ENCODE results near the gene SPDYC.
"Not testable (repeated sequence)": the region's sequence is repeated elsewhere in the genome, so short reads cannot be mapped to it uniquely, and the experiment has no call there.

SPDYC gene

DNA sequence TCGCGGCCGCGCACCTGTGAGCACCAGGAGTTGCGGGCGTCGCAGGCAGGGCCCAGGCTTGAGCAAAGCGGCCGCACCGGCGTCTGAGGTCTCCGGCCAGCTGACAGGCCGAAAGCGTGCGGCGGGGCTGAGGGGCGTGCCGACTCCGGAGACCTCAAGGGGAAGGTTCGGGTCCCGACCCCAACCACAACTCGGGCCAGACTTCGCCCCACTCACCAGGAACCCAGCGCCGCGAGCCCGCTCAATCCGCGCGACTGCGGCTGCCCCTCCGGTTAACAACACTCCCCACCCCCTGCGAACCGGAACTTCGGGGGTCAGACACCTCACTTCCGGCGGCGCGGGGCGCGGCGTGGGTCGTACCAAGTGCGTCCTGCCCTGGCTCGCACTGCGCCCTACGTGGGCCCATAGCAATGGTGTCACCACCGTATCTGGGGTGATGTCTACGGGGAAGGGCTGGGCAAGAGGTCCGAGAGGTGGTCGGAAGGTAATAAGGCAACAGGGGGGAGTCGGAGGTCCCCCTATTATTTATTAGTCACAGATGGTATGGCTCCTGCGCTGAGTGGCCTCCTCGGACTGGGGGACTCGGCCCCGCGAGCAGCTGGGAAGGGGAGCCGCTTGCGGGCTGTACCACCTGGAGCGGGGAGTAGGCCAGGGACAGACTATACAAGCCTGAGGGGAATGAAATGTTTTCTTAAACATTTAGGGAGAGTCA, 35.6 kb upstream of the SPDYC start, which contains the start of gene SYVN1:
TSS of gene SYVN1 (minus strand) at position 280 of the 712 bp plus-strand sequence. CDS start 918 bp downstream, outside the sequence.
- ATAC-seq, result peak; percentile 82 to 87

DNA sequence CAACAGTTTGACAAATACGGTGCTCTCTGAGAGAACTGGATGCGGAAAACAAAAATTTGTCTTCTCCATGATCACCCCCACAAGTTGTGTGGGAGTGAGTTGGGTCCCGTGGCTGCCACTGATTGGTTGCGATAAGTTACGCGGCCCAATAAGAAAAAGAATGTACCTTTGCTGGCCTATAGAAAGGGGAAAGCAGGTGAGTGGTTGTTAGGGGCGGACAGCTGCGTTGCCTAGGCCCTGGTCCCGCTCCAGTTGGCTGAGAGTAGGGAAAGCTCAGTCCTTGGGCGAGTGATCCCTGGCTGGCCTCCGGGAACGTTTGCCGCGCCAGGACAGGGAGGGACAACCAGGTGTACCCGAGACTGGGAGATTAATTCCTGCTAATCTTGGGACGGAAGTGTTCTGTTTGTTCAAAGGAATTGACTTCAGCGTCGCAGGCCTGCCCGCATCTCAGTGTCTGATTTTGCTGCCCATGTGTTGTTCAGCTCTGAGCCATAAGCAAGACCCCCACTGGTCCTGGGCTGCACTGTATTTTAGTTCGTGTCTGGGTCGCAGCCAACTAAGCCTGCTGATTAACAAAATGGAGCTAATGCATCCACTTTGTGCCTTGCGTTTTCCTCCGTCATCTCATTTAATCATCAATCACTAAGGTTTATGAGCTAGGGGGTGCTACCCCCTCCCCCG, 34.9 kb upstream of the SPDYC start:
- peak; percentile 87 to 90 for ATAC-seq

DNA sequence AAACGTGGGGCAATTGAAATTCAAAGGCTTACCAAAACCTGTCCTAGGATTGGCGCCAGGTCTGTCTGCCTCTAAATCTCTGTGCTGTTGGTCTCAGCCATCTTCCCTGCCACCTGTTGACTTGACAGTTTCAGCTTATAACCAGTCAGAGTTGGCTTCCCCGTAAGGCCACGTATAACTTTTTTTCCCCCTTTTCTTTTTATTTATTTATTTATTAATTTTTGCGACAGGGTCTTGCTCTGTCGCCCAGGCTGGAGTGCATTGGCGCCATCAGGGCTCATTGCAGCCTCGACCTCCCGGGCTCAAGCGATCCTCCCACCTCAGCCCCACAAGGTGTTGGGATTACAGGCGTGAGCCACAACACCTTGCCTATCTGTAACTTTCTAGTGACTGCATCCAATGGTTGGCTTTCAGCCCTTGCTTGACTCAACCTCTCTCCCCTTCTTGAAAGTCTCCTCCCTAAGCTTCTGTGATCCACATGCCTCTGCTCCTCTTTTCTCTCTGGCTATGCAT, 34.3 kb upstream of the SPDYC start:
- ATAC-seq, result no peak

DNA sequence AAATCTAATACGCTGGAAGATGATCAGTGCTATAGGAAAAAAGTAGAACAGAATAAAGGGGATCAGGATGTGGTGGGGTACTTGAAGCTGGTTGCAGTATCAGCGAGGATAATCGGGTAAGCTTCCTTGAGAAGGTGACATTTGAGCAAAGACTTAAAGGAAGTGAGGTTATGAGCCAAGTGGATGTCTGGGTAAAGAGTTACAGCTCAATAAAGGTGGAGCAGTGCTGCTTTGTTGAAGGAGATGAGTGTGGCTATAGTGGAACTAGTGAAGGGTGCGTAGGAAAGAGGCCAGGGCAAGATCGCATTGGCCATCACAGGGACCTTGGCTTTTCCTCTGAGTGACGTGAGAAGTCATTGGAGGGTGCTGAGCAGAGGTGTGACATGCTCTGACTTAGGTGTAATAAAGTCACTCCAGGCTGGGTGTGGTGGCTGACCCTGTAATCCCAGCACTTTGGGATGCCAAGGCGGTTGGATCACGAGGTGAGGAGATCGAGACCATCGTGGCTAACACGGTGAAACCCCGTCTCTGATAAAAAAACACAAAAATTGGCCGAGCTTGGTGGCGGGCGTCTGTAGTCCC, 33.4 kb upstream of the SPDYC start:
- ATAC-seq, result no peak

DNA sequence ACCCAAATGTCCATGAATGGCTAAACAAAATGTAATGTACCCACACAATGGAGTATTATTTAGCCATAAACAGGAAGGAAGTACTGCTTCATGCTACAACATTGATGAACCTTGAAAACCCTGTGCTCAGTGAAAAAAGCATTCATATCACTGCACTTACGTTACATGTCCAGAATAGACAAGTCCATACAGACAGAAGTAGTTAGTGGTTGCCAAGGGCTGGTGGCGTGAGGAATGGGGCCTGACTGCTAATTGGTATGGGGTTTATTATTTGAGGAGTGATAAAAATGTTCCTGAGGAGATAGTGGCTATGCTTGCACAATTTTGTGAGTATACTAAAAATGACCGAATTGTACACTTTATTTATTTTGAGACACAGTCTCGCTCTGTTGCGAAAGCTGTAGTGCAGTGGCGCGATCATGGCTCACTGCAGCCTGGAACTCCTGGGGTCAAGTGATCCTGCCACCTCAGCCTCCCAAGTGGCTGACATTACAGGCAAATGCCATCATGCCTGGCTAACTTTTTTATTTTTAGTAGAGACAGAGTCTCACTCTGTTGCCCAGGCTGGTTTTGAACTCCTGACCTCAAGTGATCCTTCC, 28.0 kb upstream of the SPDYC start:
- ATAC-seq, result no peak

DNA sequence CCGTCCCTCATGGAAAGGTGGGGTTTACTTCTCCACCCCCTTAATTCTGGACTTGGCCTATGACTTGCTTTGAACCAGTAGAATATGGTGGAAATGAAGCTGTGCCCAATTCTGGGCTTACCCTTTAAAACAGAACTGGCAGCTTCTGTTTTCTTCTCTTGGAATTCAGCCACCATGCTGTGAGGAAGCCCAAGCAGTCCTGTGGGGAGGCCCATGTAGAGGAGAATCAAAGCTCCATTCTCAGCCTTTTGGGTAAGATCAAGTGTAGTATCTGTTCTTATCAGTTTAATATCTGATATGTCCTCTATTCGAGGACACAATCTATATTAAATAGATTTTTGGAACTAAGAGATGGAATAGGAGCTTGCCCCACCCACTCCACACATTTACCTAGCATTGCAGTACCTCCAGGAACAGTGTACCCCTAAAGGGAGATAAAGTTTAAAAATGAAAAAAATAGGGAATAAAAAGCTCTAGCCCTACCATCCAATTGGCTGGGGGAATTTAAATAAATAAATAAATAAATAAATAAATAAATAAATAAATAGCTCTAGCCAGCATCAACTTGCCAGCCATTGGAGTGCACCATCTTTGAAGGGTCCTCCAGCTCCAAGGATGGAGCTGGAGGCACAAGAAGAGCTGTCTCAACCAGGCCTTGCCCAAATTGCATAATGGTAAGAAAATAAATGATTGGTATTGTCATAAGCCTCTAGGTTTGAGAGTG, 22.5 kb upstream of the SPDYC start:
- ATAC-seq, result no peak

DNA sequence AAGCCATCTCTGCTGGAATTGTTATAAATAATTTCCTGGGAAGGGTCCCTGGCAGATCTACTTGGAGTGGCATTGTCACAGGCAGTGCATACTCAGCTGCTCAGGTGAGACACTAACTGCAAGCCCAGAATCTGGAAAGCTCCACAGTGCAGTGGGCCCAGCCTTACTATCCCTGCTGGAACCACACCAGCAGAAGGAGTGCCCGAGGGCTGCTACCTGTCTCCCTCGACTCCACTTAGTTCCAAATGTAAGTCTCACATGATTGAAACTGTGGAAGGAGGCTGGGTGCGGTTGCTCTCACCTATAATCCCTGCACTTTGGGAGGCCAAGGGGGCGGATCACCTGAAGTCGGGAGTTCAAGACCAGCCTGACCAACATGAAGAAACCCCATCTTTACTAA, 21.4 kb upstream of the SPDYC start:
- no peak for ATAC-seq

DNA sequence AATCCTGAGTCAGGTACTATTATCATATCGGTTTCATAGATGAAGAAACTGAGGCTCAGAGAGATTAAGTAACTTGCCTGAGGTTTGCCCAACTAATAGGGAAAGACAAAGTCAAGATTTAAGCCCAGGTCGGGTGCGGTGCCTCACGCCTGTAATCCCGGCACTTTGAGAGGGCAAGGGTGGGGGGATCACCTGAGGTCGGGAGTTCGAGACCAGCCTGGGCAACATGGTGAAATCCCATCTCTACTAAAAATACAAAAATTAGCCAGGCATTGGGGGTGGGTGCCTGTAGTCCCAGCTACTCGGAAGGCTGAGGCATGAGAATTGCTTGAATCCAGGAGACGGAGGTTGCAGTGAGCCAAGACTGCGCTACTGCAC, 19.9 kb upstream of the SPDYC start:
- not testable (repeated sequence) for ATAC-seq

DNA sequence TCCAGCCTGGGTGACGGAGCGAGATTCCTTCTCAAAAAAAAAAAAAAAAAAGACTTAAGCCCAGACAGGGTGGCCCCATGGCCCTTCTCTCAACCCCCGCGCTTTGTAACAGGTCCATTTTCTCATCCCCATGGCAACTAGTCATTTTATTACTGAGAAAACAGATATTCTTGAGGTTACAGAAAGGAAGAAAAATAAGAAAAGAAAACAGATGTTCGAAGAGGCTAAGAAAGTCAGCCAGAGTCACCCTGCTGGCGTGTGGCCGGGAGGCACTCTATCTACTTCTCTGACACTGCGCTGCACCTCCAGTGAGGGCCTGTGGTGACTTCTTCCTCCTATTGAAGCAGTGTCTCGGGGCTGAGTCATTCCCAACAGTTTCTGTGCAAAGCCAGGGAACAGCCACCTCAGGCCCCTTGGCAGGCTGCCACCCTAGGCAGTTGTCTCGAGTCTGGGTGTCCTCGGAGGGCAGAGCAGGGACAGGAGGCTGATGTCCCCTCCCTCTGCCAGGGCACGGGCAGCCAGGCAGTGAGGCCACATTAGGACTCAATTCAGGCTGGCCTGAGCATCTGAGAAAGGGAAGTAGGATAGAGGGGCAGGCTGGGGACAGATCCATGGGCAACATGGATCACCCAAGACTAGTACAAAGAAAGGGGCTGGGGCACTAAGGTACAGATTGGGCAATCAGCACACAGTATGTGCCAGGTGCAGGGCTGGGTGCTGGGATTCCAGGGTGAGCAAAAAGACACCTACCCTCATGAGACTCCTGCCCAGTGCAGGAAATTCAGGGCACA, 19.3 kb upstream of the SPDYC start:
- peak; percentile 56 to 76 for ATAC-seq

DNA sequence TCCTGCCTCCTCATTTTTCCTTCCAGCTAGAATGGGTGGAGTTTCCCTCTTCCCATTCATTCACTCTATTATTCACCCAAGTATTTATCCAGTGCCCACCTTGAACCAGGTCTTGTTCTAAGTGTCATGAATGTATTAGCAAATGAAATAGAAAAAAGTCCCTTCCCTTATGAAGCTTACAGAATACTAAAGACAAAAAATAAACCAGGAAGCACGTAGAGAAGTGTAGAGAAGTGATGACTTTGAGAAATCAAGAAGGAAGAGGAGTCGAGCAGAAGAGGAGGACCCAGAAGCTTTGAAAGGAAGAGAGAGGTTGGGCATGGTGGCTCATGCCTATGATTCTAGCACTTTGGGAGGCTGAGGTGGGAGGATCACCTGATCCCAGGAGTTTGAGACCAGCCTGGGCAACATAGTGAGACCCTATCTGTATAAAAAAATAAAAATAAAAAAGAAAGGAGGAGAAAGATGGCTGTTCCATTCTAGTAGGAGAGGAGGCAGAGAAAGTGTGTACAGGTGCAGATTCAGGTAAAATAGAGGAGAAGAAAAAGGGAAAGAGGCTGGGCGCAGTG, 18.6 kb upstream of the SPDYC start:
- ATAC-seq, result no peak

DNA sequence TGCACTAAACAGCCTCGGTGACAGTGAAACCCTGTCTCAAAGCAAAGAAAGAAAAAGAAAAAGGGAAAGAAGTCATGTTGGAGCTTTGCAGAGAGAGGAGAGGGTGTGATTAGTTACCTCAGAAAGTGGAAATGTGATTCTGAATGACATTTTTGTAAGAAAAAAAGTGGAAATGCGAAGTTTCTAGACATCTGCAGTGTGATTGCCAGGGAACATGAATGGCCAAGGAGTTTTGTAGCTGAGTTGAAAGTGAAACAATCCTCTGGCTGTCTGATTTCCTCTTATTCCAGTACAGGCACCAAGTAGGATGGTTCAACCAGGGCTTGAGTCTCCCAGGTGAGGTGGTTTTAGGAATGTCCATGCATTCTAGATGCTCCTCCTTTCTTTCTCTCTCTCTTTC, 17.9 kb upstream of the SPDYC start:
- no peak for ATAC-seq

DNA sequence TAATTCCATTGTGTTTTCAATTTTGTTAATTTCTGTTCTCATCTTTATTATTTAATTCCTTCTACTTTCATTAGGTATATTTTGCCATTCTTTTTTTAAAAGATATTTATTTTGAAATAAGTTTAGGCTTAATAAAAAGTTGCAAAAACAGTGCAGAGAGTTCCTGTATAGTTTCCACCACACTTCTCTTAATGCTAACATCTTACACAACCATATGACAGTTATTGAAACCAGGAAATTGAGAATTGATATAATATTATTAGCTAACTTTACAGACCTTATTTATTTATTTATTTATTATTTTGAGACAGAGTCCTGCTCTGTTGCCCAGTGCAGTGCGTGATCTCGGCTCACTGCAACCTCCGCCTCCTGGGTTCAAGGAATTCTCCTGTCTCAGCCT, 13.8 kb upstream of the SPDYC start:
- no peak for ATAC-seq

DNA sequence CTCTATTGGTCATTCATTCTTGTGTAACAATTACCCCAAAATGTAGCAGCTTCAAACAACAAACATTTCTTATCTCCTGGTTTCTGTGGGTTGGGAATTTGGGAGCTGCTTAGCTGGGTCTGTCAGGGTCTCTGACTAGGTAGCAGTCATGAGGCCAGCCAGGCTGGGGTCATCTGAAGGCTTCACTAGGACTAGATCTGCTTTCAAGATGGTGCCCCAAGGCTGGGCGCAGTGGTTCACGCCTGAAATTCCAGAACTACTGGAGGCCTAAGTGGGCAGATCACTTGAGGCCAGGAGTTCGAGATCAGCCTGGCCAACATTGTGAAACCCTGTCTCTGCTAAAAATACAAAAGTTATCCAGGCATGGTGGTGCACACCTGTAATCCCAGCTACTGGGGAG, 13.1 kb upstream of the SPDYC start:
- ATAC-seq, result no peak

DNA sequence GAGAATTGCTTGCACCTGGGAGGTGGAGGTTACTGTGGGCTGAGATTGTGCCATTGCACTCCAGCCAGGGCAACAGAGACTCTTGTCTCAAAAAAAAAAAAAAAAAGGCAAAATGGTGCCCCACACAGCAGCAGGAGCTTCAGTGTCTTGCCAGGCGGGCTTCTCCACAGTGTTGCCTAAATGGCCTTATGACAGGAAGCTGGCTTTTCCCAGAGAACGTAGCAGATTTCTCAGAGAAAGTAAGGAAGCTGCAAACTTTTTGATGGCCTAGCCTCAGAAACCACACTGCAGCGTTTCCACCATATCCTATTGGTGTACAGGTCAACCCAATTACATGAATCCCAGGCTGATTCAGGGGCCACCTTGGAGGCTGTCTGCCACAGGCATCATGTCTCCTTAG, 12.7 kb upstream of the SPDYC start:
- ATAC-seq, result no peak

DNA sequence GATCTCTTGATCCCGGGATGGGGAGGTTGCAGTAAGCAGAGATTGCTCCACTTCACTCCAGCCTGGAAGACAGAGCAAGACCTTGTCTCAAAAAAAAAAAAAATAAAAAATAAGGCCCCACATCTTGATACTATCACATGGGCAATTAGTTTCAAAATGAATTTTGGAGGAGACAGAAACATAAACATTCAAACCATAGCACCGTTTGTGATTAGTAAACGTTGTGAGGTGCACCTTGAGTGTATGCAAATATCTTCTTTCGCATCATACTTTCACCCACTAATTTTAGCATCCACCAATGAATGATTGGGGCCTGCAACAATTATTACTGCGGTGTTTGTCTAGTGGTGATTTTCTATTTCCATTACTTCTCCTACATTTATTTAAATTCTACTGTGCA, 11.0 kb upstream of the SPDYC start:
- peak in 1 of 2 donors; percentile 55 for ATAC-seq

DNA sequence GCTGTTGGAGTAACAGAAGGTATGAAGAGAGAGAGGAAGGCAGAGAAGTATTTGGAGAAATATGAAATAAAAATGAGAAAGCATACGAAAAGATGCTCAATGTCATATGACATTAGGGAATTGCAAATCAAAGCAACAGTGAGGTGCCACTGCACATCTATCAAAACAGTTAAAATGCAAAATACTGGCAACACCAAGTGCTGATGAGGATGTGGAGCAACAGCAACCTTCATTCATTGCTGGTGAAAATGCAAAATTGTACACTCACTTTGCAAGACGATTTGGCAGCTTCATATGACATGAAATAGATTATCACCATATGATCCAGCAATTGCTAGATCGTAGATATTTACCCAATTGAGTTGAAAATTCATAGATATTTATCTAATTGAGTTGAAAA, 9.4 kb upstream of the SPDYC start:
- ATAC-seq, result no peak

DNA sequence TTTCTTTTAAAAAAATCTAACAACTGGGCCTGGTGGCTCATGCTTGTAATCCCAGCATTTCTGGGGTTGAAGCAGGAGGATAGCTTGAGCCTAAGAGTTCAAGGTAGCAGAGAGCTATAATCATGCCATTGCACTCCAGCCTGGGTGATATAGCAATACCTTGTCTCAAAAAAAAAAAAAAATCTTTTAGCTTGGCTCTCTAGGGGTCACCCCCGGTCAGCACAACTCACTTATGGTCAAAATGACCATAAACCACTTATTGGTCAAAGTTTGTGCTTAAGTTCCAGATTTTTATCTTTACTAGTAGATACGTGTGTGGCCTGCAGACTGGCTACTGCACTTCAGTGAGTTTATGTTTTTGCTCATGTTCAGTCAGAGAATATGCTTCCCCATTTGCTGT, 6.3 kb upstream of the SPDYC start:
- no peak for ATAC-seq

DNA sequence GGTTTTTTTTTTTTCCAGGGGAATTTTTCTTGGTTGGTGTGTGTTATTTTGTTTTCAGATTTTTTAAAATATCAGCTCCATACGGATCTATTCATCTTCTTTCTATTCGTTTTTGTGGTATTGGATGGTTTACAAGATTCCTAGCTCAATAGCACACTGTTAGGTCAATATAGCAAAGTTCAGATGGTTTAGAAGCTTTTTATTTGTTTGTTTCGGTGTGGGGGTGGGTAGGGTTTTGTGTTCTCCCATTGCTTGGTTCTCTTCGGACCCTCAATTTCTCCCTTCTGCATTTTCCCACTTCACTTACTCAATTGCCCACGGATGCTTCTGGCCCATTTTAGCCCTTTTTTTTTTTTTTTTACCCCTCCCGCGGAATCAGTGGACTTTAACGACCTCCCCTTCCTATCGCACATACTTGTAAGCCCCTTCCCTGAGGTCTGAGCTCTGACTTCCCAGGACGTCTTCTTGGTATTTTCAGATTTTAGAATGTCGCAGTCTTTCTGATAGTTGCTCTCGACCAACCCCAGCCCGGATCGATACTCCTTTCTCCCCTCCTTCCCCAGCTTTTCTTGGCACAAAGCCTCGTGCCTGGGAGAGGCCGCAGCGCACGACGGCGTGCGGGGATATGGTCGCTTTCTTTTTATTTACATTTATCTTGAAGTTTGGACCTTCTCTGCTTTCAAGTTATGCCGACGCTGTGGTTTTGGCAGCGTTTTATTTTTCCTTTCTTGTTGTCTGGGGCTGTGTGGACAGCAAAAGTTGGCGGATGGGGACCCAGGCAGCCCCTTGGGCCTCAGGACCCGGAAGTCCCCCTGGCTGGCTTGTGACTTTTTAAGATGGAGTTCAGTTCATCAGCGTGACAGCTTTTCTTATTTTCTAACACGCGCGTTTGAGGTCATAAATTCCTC, 4.4 kb upstream of the SPDYC start:
- ATAC-seq, result no peak

DNA sequence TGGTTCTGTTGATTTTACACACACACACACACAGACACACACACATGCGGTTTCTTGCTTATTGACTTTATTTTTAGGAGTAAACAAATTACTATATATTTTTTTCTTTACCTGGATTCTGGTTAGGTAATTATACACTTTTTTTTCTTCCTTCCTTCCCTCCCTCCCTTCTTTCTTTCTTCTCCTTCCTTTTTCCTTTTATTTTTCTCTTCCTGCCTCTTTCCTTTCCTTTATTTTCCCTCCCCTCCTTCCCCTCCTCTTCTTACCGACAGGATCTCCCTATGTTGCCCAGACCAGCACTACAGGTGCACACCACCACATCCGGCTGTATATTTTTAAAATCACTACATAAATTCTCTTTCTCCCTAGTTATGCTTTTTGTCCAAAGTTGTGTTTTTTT, 3.1 kb upstream of the SPDYC start:
- ATAC-seq, result no peak

DNA sequence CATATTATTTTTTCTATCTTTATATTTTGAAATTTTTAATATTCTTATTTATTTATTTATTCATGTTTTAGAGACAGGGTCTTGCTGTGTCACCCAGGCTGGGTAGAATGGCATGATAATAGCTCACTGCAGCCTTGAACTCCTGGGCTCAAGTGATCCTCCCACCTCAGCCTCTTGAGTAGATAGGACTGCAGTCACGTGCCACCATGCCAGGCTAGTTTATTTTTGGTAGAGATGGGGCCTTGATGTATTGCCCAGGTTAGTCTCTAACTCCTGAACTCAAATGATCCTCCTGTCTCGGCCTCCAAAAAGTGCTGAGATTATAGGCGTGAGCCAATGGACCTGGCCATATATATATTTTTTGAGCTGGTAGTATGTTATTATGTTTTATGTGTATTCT, 2.4 kb upstream of the SPDYC start:
- no peak for ATAC-seq
